Lung (tissue), 12 donors: ENCODE data around the gene TAF1C. TPM values are rescaled to one million over a fixed set of nuclear protein-coding genes. Genes with fewer than 3 reads are reported as not detected.

Experiments
- ATAC-seq: fragments of 200-7000 bp; cut with Tn5 transposase; one replicate; pipeline ENCODE4 v1.9.1; 2020; ENCODE audit warnings: moderate number of reproducible peaks; ENCODE audit not compliant: insufficient read depth, low FRiP score
- DNase-seq, 3 donors: peaks; one replicate each; pipeline ENCODE4 v3.0.0-alpha.2; 2013 to 2017
- H3K27ac ChIP-seq, 2 donors: one replicate each; pipeline ENCODE4 v1.5.1; 2013; ENCODE audit warnings: mild to moderate bottlenecking in 2 of 2, moderate library complexity in 2 of 2, control low read depth in 1 of 2, inconsistent platforms in 1 of 2, low read depth in 1 of 2, low read length in 1 of 2
- H3K27me3 ChIP-seq, 3 donors: one replicate each; pipeline ENCODE4 v1.5.1; 2013; ENCODE audit warnings: low read length in 2 of 3; ENCODE audit not compliant: control insufficient read depth in 3 of 3, insufficient read depth in 3 of 3
- H3K36me3 ChIP-seq, 4 donors: one replicate each; pipeline ENCODE4 v1.5.1; 2013; ENCODE audit warnings: low read length in 4 of 4, mild to moderate bottlenecking in 1 of 4, moderate library complexity in 1 of 4; ENCODE audit not compliant: control insufficient read depth in 4 of 4, insufficient read depth in 4 of 4
- H3K4me1 ChIP-seq, 5 donors: one replicate each; pipeline ENCODE4 v1.5.1; 2013; ENCODE audit warnings: low read length in 5 of 5, mild to moderate bottlenecking in 2 of 5, moderate library complexity in 1 of 5; ENCODE audit not compliant: control insufficient read depth in 5 of 5, insufficient read depth in 5 of 5
- H3K4me3 ChIP-seq: one replicate; pipeline ENCODE4 v1.5.1; 2013; ENCODE audit warnings: mild to moderate bottlenecking, control low read depth, moderate library complexity
- H3K9ac ChIP-seq, 2 donors: one replicate each; pipeline ENCODE4 v1.5.1; 2013; ENCODE audit warnings: low read length in 2 of 2, control low read depth in 1 of 2; ENCODE audit not compliant: insufficient read depth in 1 of 2
- H3K9me3 ChIP-seq, 4 donors: one replicate each; pipeline ENCODE4 v1.5.1; 2013; ENCODE audit warnings: low read length in 3 of 4, mild to moderate bottlenecking in 1 of 4, moderate library complexity in 1 of 4; ENCODE audit not compliant: control insufficient read depth in 4 of 4, insufficient read depth in 3 of 4
- WGBS, 2 donors: extraction: QIAGEN DNeasy Blood & Tissue Kit; methylation state at CpG; one replicate each; pipeline ENCODE4 v1.1.7; 2013; 5-methylcytosine and 5-hydroxymethylcytosine counted together
- polyA plus RNA-seq, 2 donors: library from polyadenylated mRNA; stranded (reverse); fragments of 200-250 nt; gene quantifications; one replicate each; pipeline ENCODE4 v1.2.1, GENCODE V29; 2013
- total RNA-seq, 2 donors: library from RNA; depleted of rRNA in 1 of 2; stranded (reverse); fragments of >200 nt in 1 of 2; gene quantifications; one replicate each; pipeline ENCODE4 v1.2.1, GENCODE V29; 2014 to 2021
- TF ChIP-seq, protein P1 (sequence below): IDR thresholded peaks from 2 replicates; pipeline ENCODE4 v1.5.1; 2012; ENCODE audit warnings: mild to moderate bottlenecking; ENCODE audit errors: control extremely low read depth, extremely low read depth
- donor health status: control.
- donor health status: control.
- donor health status: Bipolar disorder and iron deficiency.
- donor health status: healthy.
- donor health status: DM: yes; HTN: yes; CAD: no.

The TAF1C gene
- total and polyA plus RNA-seq, 4 donors: 36.1 to 53.1 (median 43.3) TPM

DNA sequence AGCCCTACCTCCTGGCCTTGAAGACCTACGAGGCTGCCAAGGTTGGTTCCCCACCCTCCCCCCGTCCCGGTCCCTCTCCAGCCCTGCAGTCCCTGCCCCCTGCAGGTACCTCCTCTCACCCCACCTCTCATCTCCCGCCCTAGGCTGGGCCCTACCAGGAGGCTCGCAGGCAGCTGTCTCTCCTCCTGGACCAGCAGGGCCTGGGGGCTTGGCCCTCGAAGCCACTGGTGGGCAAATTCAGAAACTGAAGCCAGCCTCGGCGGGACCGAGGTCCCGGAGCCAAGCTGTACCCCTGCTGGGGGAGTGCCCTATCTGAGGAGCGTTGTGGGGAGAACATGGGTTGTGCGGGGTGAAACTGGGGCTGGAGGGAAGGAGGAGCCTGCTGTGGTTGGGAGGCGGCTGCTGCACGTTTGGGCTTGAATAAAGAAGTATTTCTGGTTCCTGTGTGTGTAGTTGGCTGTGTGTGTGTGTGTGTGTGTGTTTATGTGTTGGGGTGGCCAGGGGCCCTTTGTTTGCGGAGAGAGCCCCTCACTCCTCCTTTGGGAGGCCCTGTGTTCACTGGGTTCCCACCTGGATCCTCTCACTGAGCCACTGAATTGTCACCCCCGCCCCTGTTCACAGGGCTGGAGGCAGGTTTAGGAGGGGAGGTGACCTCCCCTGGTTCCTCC lies 10.0 kb upstream of the TAF1C start:
- no peaks in the 10 kb centered on the region for H3K27me3 ChIP-seq
- ATAC-seq (no peak), DNase-seq (peak; percentile 8 to 47 (median 31))
- H3K9ac ChIP-seq: no peak overlapping the region
- H3K27ac ChIP-seq: no peak overlapping the region
- H3K4me1 ChIP-seq: peaks cover 0 to 3% (median 0%) of the 10 kb centered on the region in 5 donors
- no peaks in the 10 kb centered on the region for H3K36me3 ChIP-seq
- H3K4me3 ChIP-seq: no peak overlapping the region
- TF ChIP-seq, protein P1, sequence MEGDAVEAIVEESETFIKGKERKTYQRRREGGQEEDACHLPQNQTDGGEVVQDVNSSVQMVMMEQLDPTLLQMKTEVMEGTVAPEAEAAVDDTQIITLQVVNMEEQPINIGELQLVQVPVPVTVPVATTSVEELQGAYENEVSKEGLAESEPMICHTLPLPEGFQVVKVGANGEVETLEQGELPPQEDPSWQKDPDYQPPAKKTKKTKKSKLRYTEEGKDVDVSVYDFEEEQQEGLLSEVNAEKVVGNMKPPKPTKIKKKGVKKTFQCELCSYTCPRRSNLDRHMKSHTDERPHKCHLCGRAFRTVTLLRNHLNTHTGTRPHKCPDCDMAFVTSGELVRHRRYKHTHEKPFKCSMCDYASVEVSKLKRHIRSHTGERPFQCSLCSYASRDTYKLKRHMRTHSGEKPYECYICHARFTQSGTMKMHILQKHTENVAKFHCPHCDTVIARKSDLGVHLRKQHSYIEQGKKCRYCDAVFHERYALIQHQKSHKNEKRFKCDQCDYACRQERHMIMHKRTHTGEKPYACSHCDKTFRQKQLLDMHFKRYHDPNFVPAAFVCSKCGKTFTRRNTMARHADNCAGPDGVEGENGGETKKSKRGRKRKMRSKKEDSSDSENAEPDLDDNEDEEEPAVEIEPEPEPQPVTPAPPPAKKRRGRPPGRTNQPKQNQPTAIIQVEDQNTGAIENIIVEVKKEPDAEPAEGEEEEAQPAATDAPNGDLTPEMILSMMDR: no peak
- H3K9me3 ChIP-seq: no peaks in the 10 kb centered on the region
- 74 to 83% methylated on average over 16 of the region's 16 CpGs for WGBS, 2 donors

DNA sequence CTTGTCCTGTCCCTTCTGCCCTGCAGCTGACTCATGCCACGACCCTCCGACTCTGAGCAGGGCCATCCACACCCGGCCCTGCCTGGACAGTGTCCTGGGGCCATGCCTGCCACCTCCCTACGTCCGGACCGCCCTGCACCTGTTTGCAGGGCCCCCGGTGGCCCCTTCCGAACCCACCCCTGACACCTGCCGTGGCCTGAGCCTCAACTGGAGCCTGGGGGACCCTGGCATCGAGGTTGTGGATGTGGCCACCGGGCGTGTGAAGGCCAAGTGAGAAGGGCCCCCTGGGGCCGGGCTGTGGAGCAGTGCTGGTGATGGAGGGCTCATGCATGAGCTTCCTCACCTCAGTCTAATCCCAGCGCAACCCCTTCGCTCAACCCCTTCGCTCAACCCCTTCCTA lies 9.2 kb upstream of the TAF1C start:
- H3K4me1 ChIP-seq: peaks cover 0 to 3% (median 0%) of the 10 kb centered on the region in 5 donors
- no peaks in the 10 kb centered on the region for H3K27me3 ChIP-seq
- TF ChIP-seq, protein P1: no peak
- H3K4me3 ChIP-seq: no peak overlapping the region
- H3K27ac ChIP-seq: no peak overlapping the region
- DNase-seq (no peak), ATAC-seq (no peak)
- no peaks in the 10 kb centered on the region for H3K9me3 ChIP-seq
- no peak overlapping the region for H3K9ac ChIP-seq
- 92 to 94% methylated on average over 16 of the region's 16 CpGs for WGBS, 2 donors
- H3K36me3 ChIP-seq: no peaks in the 10 kb centered on the region

DNA sequence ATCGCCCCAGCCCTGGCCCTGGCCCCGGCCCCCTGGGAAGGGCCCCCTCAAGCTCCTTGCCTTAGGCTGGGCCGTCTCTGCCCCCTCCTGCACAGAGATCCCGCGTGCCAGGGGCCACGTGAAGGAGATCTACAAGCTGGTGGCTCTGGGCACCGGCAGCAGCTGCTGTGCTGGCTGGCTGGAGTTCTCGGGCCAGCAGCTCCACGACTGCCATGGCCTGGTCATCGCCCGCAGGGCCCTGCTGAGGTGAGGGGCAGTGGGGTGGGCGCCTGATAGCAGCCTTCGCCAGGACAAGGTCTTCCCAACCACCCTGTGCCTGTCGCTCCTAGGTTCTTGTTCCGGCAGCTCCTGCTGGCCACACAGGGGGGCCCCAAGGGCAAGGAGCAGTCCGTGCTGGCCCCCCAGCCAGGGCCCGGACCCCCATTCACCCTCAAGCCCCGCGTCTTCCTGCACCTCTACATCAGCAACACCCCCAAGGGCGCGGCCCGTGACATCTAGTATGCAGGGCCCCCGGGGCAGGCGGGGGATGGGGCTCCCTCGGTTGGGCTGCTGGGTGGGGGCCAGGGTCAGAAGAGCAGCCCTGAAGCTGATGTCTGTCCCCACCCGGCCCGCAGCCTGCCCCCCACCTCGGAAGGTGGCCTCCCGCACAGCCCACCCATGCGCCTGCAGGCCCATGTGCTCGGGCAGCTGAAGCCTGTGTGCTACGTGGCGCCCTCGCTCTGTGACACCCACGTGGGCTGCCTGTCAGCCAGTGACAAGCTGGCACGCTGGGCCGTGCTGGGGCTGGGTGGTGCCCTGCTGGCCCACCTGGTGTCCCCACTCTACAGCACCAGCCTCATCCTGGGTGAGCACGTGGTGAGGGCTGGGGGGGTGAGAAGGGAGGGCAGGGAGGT lies 8.6 kb upstream of the TAF1C start:
- H3K27ac ChIP-seq: no peak overlapping the region
- WGBS, 2 donors: 81 to 87% methylated on average over 34 to 38 of the region's 38 CpGs
- H3K4me1 ChIP-seq: peaks cover 0 to 3% (median 0%) of the 10 kb centered on the region in 5 donors
- no peak overlapping the region for H3K4me3 ChIP-seq
- TF ChIP-seq, protein P1: no peak
- DNase-seq (no peak), ATAC-seq (no peak)
- no peaks in the 10 kb centered on the region for H3K27me3 ChIP-seq
- no peaks in the 10 kb centered on the region for H3K36me3 ChIP-seq
- H3K9ac ChIP-seq: no peak overlapping the region
- H3K9me3 ChIP-seq: no peaks in the 10 kb centered on the region
